Astrocyte (in vitro differentiated cells and primary cell): Measurements from ENCODE around the gene TRPM2. TPM values are rescaled to one million over a fixed set of nuclear protein-coding genes. Genes with fewer than 3 reads are reported as not detected.

ENCODE experiments used
- DNase-seq: peaks from one replicate; pipeline ENCODE4 v3.0.0-alpha.2; 2010; ENCODE audit warnings: low read depth
- FAIRE-seq: peaks from 2 replicates; lab custom pipeline; 2011; peaks lifted over from hg19 to GRCh38; lab: Jason Lieb, UNC
- H2AFZ ChIP-seq: 2 replicates; pipeline ENCODE4 v1.6.0; 2012; ENCODE audit warnings: low read depth, low read length, inconsistent platforms
- H3K27ac ChIP-seq: 2 replicates; pipeline ENCODE4 v1.5.1; 2011; ENCODE audit warnings: low read depth, low read length, inconsistent platforms
- H3K27me3 ChIP-seq: 2 replicates; pipeline ENCODE4 v1.6.0; 2011; ENCODE audit warnings: low read length, inconsistent platforms; ENCODE audit not compliant: insufficient read depth
- H3K36me3 ChIP-seq: 2 replicates; pipeline ENCODE4 v1.5.1; 2011; ENCODE audit warnings: low read length, inconsistent platforms; ENCODE audit not compliant: insufficient read depth
- H3K4me1 ChIP-seq: 2 replicates; pipeline ENCODE4 v1.5.1; 2011; ENCODE audit warnings: low read length, inconsistent platforms; ENCODE audit not compliant: insufficient read depth
- H3K4me2 ChIP-seq: 2 replicates; pipeline ENCODE4 v1.6.0; 2012; ENCODE audit warnings: low read length, inconsistent platforms
- H3K4me3 ChIP-seq: 2 replicates; pipeline ENCODE4 v1.5.1; 2011; ENCODE audit warnings: low read depth, mild to moderate bottlenecking, low read length, inconsistent platforms; ENCODE audit not compliant: insufficient read depth
- H3K79me2 ChIP-seq: 2 replicates; pipeline ENCODE4 v1.6.0; 2012; ENCODE audit warnings: mild to moderate bottlenecking, low read length, inconsistent platforms; ENCODE audit not compliant: insufficient read depth
- H3K9ac ChIP-seq: 2 replicates; pipeline ENCODE4 v1.6.0; 2012; ENCODE audit warnings: mild to moderate bottlenecking, low read length, inconsistent platforms
- H3K9me3 ChIP-seq: 2 replicates; pipeline ENCODE4 v1.5.1; 2012; ENCODE audit warnings: low read depth, mild to moderate bottlenecking, low read length, inconsistent platforms; ENCODE audit not compliant: insufficient read depth
- H4K20me1 ChIP-seq: 2 replicates; pipeline ENCODE4 v1.6.0; 2012; ENCODE audit warnings: low read length, inconsistent platforms; ENCODE audit not compliant: insufficient read depth
- H3K27ac Mint-ChIP-seq: one replicate; pipeline ENCODE4 v1.8.0; 2021; ENCODE audit warnings: mild to moderate bottlenecking, mixed read lengths; ENCODE audit not compliant: unreplicated experiment
- H3K27me3 Mint-ChIP-seq: one replicate; pipeline ENCODE4 v1.8.0; 2021; ENCODE audit warnings: low read depth, mixed read lengths; ENCODE audit not compliant: unreplicated experiment
- H3K36me3 Mint-ChIP-seq: one replicate; pipeline ENCODE4 v1.8.0; 2021; ENCODE audit warnings: low read depth, mixed read lengths; ENCODE audit not compliant: unreplicated experiment
- H3K4me1 Mint-ChIP-seq: one replicate; pipeline ENCODE4 v1.8.0; 2021; ENCODE audit warnings: low read depth, mixed read lengths; ENCODE audit not compliant: unreplicated experiment
- H3K4me3 Mint-ChIP-seq: one replicate; pipeline ENCODE4 v1.8.0; 2021; ENCODE audit warnings: mild to moderate bottlenecking, moderate library complexity, mixed read lengths; ENCODE audit not compliant: unreplicated experiment
- H3K9me3 Mint-ChIP-seq: one replicate; pipeline ENCODE4 v1.8.0; 2021; ENCODE audit warnings: mild to moderate bottlenecking, mixed read lengths; ENCODE audit not compliant: unreplicated experiment
- CTCF ChIP-seq: IDR thresholded peaks from 2 replicates; pipeline ENCODE4 v1.5.1; 2011; ENCODE audit warnings: low read depth, mild to moderate bottlenecking, inconsistent platforms, low read length, moderate library complexity; ENCODE audit not compliant: insufficient read depth
- EZH2 ChIP-seq: IDR thresholded peaks from 2 replicates; pipeline ENCODE4 v1.6.1; 2012; ENCODE audit warnings: mild to moderate bottlenecking, low read length, inconsistent platforms; ENCODE audit not compliant: insufficient read depth
- total RNA-seq: library from RNA; stranded (reverse); gene quantifications from 2 replicates; pipeline ENCODE4 v1.2.1, GENCODE V29; 2021

The TRPM2 gene
- total RNA-seq, 1 donor from 2014 or later, result 0.79 TPM

DNA sequence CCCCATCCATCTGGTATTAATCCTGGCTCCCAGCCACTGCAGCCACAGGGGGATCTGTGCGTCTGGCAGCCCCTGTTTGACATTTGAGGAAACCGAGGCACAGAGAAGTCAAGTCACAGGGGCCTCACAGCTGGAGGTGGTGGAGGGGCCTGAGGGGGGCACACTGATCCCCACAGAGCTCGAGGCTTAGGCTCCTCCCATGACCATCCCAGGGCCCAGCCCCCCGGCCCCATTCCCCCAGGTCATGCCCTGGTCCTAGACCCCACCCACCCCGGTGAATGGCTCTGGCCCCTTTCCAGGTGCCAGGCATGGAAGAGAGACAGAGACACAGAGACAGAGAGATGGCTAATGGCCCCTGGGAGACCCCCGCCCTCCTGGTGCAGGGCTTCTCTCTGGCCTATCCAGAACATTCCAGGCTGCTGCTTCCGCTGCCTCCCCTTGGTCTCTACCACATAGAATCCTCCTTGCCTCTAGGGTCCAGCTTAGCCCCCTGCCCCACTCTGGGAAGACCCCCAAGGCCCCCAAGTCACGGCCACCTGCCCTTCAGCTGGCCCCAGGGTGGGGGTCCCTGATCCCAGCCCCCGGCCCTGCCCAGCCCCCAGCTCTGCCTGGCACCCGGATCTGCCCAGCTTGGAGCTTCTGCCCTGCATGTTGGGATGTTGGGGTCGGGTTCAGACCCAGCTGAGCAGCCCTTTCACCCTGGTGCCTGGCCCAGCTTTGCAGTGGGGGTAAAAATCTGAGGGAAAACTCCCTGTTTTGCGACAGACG lies 72.7 kb downstream of the TRPM2 start:
- FAIRE-seq, result no peak
- Histone ChIP-seq H3K36me3 (no peaks in the 10 kb centered on the region), H3K27ac (no peak overlapping the region), H2AFZ (no peak overlapping the region), H3K27me3 (no peaks in the 10 kb centered on the region), H4K20me1 (no peaks in the 10 kb centered on the region), H3K4me3 (no peak overlapping the region), H3K4me1 (no peaks in the 10 kb centered on the region), H3K79me2 (no peaks in the 10 kb centered on the region), H3K9ac (no peak overlapping the region), H3K4me2 (no peak overlapping the region), H3K9me3 (peaks cover 4% of the 10 kb centered on the region)
- DNase-seq, result no peak
- H3K27me3 Mint-ChIP-seq, result peaks cover 9% of the 10 kb centered on the region
- no peak for TF ChIP-seq EZH2
- no peak overlapping the region for H3K27ac Mint-ChIP-seq
- H3K4me1 Mint-ChIP-seq, result no peaks in the 10 kb centered on the region
- H3K36me3 Mint-ChIP-seq, result no peaks in the 10 kb centered on the region
- H3K9me3 Mint-ChIP-seq, result peaks cover 7% of the 10 kb centered on the region
- no peak overlapping the region for H3K4me3 Mint-ChIP-seq

- TF ChIP-seq CTCF, result no peak
- no peak for TF ChIP-seq EZH2
- Mint-ChIP-seq H3K9me3 (peaks cover 9% of the 10 kb centered on the region), H3K4me1 (no peaks in the 10 kb centered on the region), H3K4me3 (no peak overlapping the region), H3K27ac (no peak overlapping the region), H3K36me3 (no peaks in the 10 kb centered on the region), H3K27me3 (peaks cover 6% of the 10 kb centered on the region)
- no peaks in the 10 kb centered on the region for H3K27me3 ChIP-seq
- H3K27ac ChIP-seq, result no peak overlapping the region
- H3K9ac ChIP-seq, result no peak overlapping the region
- H3K9me3 ChIP-seq, result peaks cover 4% of the 10 kb centered on the region
- no peak overlapping the region for H2AFZ ChIP-seq
- H4K20me1 ChIP-seq, result no peaks in the 10 kb centered on the region
- no peaks in the 10 kb centered on the region for H3K79me2 ChIP-seq
- FAIRE-seq (no peak), DNase-seq (no peak)
- no peaks in the 10 kb centered on the region for H3K36me3 ChIP-seq
- no peaks in the 10 kb centered on the region for H3K4me1 ChIP-seq
- H3K4me2 ChIP-seq, result no peak overlapping the region
- H3K4me3 ChIP-seq, result no peak overlapping the region
Observed at GRCh38 chr21:44426663-44427191, 73.3 kb downstream of the TRPM2 start.

DNA sequence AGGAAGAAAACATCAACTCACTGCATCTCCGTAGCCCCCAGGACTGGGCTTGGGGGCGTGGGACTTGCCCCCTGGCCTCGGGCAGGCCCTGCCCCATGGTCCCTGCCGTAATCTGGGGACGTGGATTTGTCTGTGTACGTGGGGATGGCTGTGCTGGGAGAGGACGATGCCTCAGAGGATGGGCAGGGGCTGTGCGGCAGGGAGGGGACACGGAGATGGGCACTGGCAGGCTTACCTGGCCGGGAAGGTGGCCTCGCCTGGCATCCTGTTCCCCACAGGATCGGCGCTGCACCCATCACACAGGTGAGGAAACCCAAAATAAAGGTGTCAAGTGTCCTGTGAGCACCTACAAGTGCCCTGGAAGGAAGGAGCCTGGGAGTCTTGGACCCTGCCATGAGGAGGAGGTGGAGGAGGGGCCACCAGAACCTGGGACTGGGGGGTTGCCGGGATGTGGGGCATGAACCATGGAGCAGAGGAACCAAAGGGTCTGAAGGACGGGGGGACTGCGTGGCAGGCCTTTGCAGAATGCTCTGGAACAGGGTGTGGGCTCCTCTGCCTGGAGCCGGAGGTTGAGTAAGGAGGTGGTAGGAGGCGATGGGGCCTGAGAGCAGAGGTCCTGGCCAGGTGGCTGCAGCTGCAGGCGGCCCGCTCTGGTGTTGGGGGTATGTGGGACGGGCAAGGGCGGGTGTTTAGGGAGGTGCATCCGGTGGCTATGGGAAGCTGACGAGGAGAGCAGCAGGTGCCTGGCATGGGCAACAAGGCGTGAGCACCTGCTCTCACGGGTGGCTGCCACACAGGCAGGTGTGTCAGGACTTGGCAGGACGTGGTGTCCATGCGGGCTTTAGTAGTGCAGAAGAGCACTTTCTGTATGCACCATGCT lies 74.1 kb downstream of the TRPM2 start:
- H3K79me2 ChIP-seq, result no peaks in the 10 kb centered on the region
- no peaks in the 10 kb centered on the region for H4K20me1 ChIP-seq
- peaks cover 4% of the 10 kb centered on the region for H3K9me3 ChIP-seq
- no peak overlapping the region for H3K4me3 Mint-ChIP-seq
- no peak overlapping the region for H3K4me3 ChIP-seq
- H3K36me3 ChIP-seq, result no peaks in the 10 kb centered on the region
- H3K4me2 ChIP-seq, result no peak overlapping the region
- no peaks in the 10 kb centered on the region for H3K4me1 Mint-ChIP-seq
- no peak overlapping the region for H3K9ac ChIP-seq
- H3K27me3 Mint-ChIP-seq, result peaks cover 4% of the 10 kb centered on the region
- no peak overlapping the region for H2AFZ ChIP-seq
- H3K27me3 ChIP-seq, result no peaks in the 10 kb centered on the region
- DNase-seq (no peak), FAIRE-seq (no peak)
- no peak for TF ChIP-seq CTCF
- H3K27ac Mint-ChIP-seq, result no peak overlapping the region
- H3K27ac ChIP-seq, result no peak overlapping the region
- no peaks in the 10 kb centered on the region for H3K4me1 ChIP-seq
- H3K36me3 Mint-ChIP-seq, result no peaks in the 10 kb centered on the region
- peaks cover 13% of the 10 kb centered on the region for H3K9me3 Mint-ChIP-seq
